Testis (tissue), 3 donors: ENCODE results near the gene C4BPA. TPM values are rescaled to one million over a fixed set of nuclear protein-coding genes. Genes with fewer than 3 reads are reported as not detected.

ENCODE experiments used
- DNase-seq: peaks from one replicate; pipeline ENCODE4 v3.0.0-alpha.2; 2019
- H3K27ac ChIP-seq, 2 donors: fragments of 200-600 bp; sonication (generic); one replicate each; pipeline ENCODE4 v1.5.1; 2019
- H3K27me3 ChIP-seq: fragments of 200-600 bp; sonication (generic); one replicate; pipeline ENCODE4 v1.5.1; 2019
- H3K36me3 ChIP-seq: fragments of 200-600 bp; sonication (generic); one replicate; pipeline ENCODE4 v1.5.1; 2017; ENCODE audit warnings: low read depth; ENCODE audit errors: missing control alignments
- H3K4me1 ChIP-seq: fragments of 200-600 bp; sonication (generic); one replicate; pipeline ENCODE4 v1.5.1; 2019
- H3K4me3 ChIP-seq, 2 donors: fragments of 200-600 bp; sonication (generic); one replicate each; pipeline ENCODE4 v1.5.1; 2017 to 2019
- H3K9me3 ChIP-seq: fragments of 200-600 bp; sonication (generic); one replicate; pipeline ENCODE4 v1.5.1; 2017
- POLR2A ChIP-seq: fragments of 450-650 bp; IDR thresholded peaks from one replicate; pipeline ENCODE4 v1.6.1; 2017; ENCODE audit warnings: antibody characterized with exemption, mild to moderate bottlenecking, moderate library complexity
- WGBS, 2 donors: methylation state at CpG; one replicate each; pipeline ENCODE4 v1.1.5; 2018; 5-methylcytosine and 5-hydroxymethylcytosine counted together
- intact Hi-C: fragments of 100-400 bp; cut with DNase I; formaldehyde crosslinking; loops from one replicate; pipeline ENCODE4 v1.15.1; 2023; ENCODE audit warnings: low total_unique reads
- polyA plus RNA-seq: library from polyadenylated mRNA; stranded (reverse); fragments of 350-450 nt; fragmentation: Illumina TruSeq; extraction: RNeasy Lipid Tissue Mini Kit (QIAGEN cat#74804); gene quantifications from one replicate; pipeline ENCODE4 v1.2.3, GENCODE V29; 2014; ENCODE audit warnings: low read depth, low replicate concordance; ENCODE audit not compliant: insufficient read depth
- total RNA-seq, 2 donors: library from RNA; depleted of rRNA; stranded (reverse); fragments of >200 nt; gene quantifications; one replicate each; pipeline ENCODE4 v1.2.3, GENCODE V29; 2016
- TF ChIP-seq, protein P1 (sequence below), 3 experiments: fragments of 450-650 bp in 2 of 3; fragments of 200-600 bp in 1 of 3; sonication (generic) in 1 of 3; IDR thresholded peaks; one replicate each; pipeline ENCODE4 v1.5.1; 2016 to 2019; ENCODE audit warnings: antibody characterized with exemption in 3 of 3, mild to moderate bottlenecking in 2 of 3, moderate library complexity in 1 of 3

C4BPA gene
- total and polyA plus RNA-seq, 3 donors from 2014 or later = 0.24 to 1.0 (median 0.43) TPM

DNA sequence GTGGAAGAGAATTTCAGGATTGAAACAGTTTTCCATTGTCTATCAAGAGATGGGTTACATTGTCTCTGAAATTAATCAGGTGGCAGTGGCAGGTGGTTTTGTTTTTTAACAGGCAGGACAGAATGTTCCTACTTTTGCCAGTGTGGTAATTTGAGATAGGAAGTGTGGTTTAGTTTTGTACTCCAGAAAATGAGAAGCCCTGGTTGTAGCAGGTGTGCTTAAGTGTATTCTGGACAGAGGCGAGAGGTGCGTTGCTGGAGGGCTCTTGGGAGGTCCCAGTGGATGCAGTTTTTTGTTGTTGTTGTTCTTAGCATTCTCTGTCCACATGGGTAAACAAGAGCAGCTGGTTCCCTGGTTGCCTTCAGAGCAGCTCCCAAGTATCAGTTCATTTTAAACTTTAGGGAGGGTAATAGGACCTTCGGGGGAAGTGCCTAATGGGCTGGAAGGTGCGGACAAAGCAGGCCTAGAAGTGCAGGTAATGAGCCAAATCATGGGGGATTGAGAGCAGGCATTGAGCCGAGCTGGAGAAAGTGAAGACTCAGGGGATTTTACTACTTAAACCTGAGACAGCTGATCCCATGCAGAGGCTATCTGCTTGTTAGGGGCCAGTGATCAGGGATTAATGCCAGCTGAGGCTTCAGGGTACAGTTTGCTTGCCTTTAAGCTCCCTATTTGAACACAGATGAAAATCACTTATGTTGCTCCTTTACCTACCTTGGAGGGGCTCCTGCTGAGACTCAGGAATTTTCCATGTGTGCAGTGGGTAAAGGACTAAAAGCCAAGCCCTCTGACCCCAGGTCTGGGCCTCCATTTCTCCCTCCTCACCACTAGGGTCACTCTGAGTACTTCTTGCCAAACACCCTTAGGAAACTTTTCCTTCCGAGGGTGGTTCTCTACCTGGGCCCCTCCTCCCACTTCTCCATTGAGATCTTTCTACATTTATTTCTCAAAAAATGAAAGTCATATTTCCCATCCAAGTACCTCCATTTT, 44.9 kb upstream of the C4BPA start:
- TF ChIP-seq POLR2A = no peak
- TF ChIP-seq, protein P1, sequence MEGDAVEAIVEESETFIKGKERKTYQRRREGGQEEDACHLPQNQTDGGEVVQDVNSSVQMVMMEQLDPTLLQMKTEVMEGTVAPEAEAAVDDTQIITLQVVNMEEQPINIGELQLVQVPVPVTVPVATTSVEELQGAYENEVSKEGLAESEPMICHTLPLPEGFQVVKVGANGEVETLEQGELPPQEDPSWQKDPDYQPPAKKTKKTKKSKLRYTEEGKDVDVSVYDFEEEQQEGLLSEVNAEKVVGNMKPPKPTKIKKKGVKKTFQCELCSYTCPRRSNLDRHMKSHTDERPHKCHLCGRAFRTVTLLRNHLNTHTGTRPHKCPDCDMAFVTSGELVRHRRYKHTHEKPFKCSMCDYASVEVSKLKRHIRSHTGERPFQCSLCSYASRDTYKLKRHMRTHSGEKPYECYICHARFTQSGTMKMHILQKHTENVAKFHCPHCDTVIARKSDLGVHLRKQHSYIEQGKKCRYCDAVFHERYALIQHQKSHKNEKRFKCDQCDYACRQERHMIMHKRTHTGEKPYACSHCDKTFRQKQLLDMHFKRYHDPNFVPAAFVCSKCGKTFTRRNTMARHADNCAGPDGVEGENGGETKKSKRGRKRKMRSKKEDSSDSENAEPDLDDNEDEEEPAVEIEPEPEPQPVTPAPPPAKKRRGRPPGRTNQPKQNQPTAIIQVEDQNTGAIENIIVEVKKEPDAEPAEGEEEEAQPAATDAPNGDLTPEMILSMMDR (IDR thresholded peaks at IDR 0.05) = no peak
- DNase-seq = no peak
- H3K27me3 ChIP-seq = no peaks in the 10 kb centered on the region
- no peaks in the 10 kb centered on the region for H3K4me1 ChIP-seq
- intact Hi-C loops = no loop called here
- no peak overlapping the region for H3K4me3 ChIP-seq
- WGBS, 2 donors = 72 to 89% methylated on average over 4 to 6 of the region's 6 CpGs
- no peaks in the 10 kb centered on the region for H3K9me3 ChIP-seq
- H3K36me3 ChIP-seq = no peaks in the 10 kb centered on the region
- no peak overlapping the region for H3K27ac ChIP-seq

DNA sequence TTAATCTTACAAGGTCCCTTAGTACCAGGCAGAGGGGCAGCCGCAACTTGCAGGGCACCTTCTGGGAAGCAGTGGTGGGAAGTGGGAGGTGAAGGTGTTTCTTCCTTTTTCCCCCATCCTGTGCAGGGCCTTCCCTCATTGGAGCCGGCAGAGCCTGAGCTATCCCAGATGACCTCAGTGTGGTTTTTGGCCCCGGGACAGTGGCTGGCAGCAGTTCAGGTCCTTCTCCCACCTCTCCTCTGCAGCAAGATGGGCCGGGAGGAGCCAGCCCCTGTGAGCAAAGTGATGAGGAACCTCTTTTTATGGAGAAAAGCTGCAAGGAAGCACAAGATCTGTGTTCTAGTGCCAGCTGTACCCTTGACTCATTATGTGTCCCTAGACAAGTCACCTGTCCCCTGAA, 44.2 kb upstream of the C4BPA start:
- Histone ChIP-seq H3K4me3 (no peak overlapping the region), H3K27me3 (no peaks in the 10 kb centered on the region), H3K36me3 (no peaks in the 10 kb centered on the region), H3K27ac (no peak overlapping the region), H3K9me3 (no peaks in the 10 kb centered on the region), H3K4me1 (no peaks in the 10 kb centered on the region)
- intact Hi-C loops = no loop called here
- DNase-seq = no peak
- TF ChIP-seq POLR2A = no peak
- TF ChIP-seq, protein P1 (IDR thresholded peaks at IDR 0.05) = no peak
- WGBS, 2 donors = 70 to 79% methylated on average over 4 of the region's 4 CpGs

DNA sequence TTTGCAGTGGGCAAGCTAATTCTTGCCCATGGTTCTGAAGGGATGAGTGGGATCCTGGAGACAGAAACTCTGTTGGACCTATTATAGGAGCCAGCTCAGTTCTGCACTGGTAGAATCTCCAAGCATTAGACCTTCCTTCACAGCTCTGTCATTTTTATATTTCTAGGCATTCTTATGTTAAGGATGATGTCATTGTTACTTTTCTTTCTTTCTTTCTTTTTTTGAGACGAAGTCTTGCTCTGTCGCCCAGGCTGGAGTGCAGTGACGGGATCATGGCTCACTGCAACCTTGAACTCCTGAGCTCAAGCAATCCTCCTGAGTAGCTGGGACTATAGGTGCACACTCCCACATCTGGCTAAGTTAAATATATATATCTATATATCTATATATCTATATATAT, 43.4 kb upstream of the C4BPA start:
- 56 to 66% methylated on average over 3 of the region's 3 CpGs for WGBS, 2 donors

DNA sequence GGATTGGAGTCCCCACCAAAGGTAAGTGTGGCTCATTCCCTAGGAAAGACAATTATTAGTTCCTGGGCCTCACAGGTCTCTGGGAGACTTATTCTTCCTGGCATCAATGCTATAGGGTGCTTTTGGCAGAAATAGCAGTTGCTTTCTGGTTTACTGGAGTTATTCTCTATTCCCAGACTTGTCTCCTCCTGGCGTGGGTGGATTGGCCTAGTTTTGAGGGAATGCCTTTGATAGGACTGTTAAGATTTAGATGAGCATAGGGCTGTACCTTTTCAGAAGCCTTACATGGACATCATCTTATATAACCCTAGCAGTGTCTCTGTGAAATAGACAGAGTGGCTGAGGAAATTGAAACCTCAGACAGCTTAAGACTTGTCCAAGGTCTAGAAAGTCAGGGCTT, 42.0 kb upstream of the C4BPA start:
- H3K27ac ChIP-seq = no peak overlapping the region

More for the DNA sequence above, 43.4 kb upstream of the C4BPA start:
- H3K36me3 ChIP-seq = no peaks in the 10 kb centered on the region
- intact Hi-C loops = no loop called here
- TF ChIP-seq, protein P1 (IDR thresholded peaks at IDR 0.05) = no peak
- TF ChIP-seq POLR2A = no peak
- no peaks in the 10 kb centered on the region for H3K27me3 ChIP-seq
- no peaks in the 10 kb centered on the region for H3K4me1 ChIP-seq
- no peak for DNase-seq
- H3K27ac ChIP-seq = no peak overlapping the region
- no peaks in the 10 kb centered on the region for H3K9me3 ChIP-seq
- no peak overlapping the region for H3K4me3 ChIP-seq

More for the DNA sequence above, 42.0 kb upstream of the C4BPA start:
- no peak overlapping the region for H3K4me3 ChIP-seq
- no peak for DNase-seq
- no peaks in the 10 kb centered on the region for H3K27me3 ChIP-seq
- TF ChIP-seq, protein P1 (IDR thresholded peaks at IDR 0.05) = no peak
- no peak for TF ChIP-seq POLR2A
- H3K9me3 ChIP-seq = no peaks in the 10 kb centered on the region
- intact Hi-C loops = no loop called here
- WGBS, 2 donors = 93 to 100% methylated on average over 1 of the region's 1 CpG
- no peaks in the 10 kb centered on the region for H3K4me1 ChIP-seq
- peaks cover 4% of the 10 kb centered on the region for H3K36me3 ChIP-seq
